ENCODE data around the gene CCDC18. TPM values are rescaled to one million over a fixed set of nuclear protein-coding genes. Genes with fewer than 3 reads are reported as not detected.

The CCDC18 gene
- total RNA-seq, 2 donors from 2014 or later = 1.3 to 4.4 TPM

DNA sequence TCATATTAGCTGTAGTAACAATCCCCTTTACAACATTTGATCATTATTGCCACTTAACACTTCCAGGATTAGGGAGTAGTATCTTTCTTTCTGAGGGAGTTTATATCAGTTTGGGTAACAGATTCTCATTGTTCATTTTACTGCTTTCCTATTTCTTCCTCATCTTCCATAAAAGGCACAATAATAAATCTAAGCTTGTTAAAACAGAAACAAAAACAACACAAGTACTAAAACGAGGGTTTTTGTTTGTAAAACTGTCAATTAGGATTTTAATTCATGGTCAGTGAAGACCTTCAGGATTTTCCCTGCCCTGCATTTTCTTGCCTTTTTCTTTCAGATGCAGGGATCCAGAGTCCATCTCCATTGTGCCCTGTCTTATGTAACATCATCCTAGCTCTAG, 29.8 kb upstream of the CCDC18 start:
- intact Hi-C loops (cut with DNase I) = no loop called here
- WGBS, 2 donors = 16% methylated on average over 1 of the region's 1 CpG
- Histone ChIP-seq H3K4me1 (peaks cover 6% of the 10 kb centered on the region), H3K27ac (no peak overlapping the region), H3K36me3 (replicated peaks in 1 of 2; ENCODE audit: insufficient read depth in 1 of 2, low read depth in 2 of 2) (peaks cover 0 to 3% of the 10 kb centered on the region in 2 donors), H3K4me3 (no peak overlapping the region), H3K9me3 (no peaks in the 10 kb centered on the region), H3K27me3 (no peaks in the 10 kb centered on the region)
- ATAC-seq (no peak), DNase-seq (no peak)
- no peak for TF ChIP-seq POLR2A (IDR thresholded peaks at IDR 0.05)
- TF ChIP-seq, protein P1, sequence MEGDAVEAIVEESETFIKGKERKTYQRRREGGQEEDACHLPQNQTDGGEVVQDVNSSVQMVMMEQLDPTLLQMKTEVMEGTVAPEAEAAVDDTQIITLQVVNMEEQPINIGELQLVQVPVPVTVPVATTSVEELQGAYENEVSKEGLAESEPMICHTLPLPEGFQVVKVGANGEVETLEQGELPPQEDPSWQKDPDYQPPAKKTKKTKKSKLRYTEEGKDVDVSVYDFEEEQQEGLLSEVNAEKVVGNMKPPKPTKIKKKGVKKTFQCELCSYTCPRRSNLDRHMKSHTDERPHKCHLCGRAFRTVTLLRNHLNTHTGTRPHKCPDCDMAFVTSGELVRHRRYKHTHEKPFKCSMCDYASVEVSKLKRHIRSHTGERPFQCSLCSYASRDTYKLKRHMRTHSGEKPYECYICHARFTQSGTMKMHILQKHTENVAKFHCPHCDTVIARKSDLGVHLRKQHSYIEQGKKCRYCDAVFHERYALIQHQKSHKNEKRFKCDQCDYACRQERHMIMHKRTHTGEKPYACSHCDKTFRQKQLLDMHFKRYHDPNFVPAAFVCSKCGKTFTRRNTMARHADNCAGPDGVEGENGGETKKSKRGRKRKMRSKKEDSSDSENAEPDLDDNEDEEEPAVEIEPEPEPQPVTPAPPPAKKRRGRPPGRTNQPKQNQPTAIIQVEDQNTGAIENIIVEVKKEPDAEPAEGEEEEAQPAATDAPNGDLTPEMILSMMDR (IDR thresholded peaks at IDR 0.05) = no peak

DNA sequence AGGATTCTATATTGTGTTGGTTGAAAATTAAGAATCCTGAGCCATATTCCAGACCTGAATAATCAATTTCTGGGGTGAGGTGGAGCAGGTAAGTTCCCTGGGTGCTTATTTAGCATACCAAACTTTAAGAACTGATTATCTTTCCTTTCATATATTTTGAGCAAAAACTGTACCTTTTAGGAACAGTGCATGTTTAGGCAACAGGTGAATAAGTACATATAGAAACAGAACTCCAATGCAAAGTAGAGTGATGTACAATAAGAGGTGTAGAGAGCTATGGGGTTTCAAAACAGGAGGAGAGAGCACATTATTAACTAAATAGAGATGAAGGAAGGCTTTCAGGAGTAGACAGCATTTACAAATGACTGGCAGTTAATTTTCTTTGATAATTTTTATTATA, 29.1 kb upstream of the CCDC18 start:
- ATAC-seq = no peak
- TF ChIP-seq POLR2A (IDR thresholded peaks at IDR 0.05) = no peak
- TF ChIP-seq, protein P1 (IDR thresholded peaks at IDR 0.05) = no peak
- Histone ChIP-seq H3K4me3 (no peak overlapping the region), H3K4me1 (peaks cover 6% of the 10 kb centered on the region), H3K9me3 (no peaks in the 10 kb centered on the region), H3K27ac (no peak overlapping the region), H3K36me3 (replicated peaks in 1 of 2; ENCODE audit: insufficient read depth in 1 of 2, low read depth in 2 of 2) (peaks cover 0 to 6% of the 10 kb centered on the region in 2 donors), H3K27me3 (no peaks in the 10 kb centered on the region)
- intact Hi-C loops (cut with DNase I) = no loop called here
- no peak for DNase-seq

DNA sequence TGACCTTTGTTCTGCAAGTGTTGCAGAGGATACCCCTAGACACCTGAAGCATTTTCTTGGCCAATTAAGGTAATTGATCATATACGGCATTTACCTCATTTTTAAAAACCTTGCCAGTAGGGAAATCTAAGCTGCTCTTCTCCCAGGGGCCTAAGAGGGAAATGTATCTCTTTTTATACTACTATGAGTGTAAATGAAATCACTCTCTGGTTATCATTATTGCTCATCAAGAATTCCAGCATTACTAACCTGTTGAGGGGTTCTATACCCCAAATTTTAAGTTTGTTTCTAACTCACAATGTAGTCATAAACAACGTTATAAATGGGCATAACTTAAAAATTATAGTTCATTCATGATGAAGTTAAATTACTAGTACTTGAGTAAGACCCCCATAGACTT, 27.7 kb upstream of the CCDC18 start:
- no peak for DNase-seq
- H3K27ac ChIP-seq = no peak overlapping the region
- intact Hi-C loops (cut with DNase I) = no loop called here
- no peaks in the 10 kb centered on the region for H3K27me3 ChIP-seq
- H3K4me3 ChIP-seq = no peak overlapping the region
- WGBS, 2 donors = 88 to 91% methylated on average over 2 of the region's 2 CpGs
- no peak for ATAC-seq
- peaks cover 3% of the 10 kb centered on the region for H3K4me1 ChIP-seq
- peaks cover 0 to 6% of the 10 kb centered on the region in 2 donors for H3K36me3 ChIP-seq (replicated peaks in 1 of 2; ENCODE audit: insufficient read depth in 1 of 2, low read depth in 2 of 2)
- no peak for TF ChIP-seq POLR2A (IDR thresholded peaks at IDR 0.05)
- TF ChIP-seq, protein P1 (IDR thresholded peaks at IDR 0.05) = no peak
- H3K9me3 ChIP-seq = no peaks in the 10 kb centered on the region

DNA sequence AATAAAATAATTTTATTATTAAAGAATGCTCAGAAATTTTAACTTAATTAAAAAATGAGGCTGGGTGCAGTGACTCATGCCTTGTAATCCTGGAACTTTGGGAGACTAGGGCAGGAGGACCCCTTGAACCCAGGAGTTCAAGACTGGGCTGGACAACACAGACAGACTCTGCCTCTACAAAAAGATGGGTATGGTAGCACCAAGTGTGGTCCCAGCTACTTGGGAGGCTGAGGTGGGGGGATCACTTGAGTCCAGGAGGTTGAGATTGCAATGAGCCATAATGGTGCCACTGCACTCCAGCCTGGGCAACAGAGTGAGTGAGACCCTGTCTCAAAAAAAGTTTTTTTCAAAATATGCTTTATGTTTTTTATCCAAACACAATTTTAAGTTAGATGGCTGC, 25.6 kb upstream of the CCDC18 start:
- H3K4me1 ChIP-seq = no peaks in the 10 kb centered on the region
- H3K4me3 ChIP-seq = no peak overlapping the region
- TF ChIP-seq POLR2A (IDR thresholded peaks at IDR 0.05) = no peak
- TF ChIP-seq, protein P1 (IDR thresholded peaks at IDR 0.05) = no peak
- H3K36me3 ChIP-seq (replicated peaks in 1 of 2; ENCODE audit: insufficient read depth in 1 of 2, low read depth in 2 of 2) = peaks cover 0 to 12% of the 10 kb centered on the region in 2 donors
- H3K27me3 ChIP-seq = no peaks in the 10 kb centered on the region
- DNase-seq (no peak), ATAC-seq (no peak)
- intact Hi-C loops (cut with DNase I) = no loop called here
- no peak overlapping the region for H3K27ac ChIP-seq
- no peaks in the 10 kb centered on the region for H3K9me3 ChIP-seq

DNA sequence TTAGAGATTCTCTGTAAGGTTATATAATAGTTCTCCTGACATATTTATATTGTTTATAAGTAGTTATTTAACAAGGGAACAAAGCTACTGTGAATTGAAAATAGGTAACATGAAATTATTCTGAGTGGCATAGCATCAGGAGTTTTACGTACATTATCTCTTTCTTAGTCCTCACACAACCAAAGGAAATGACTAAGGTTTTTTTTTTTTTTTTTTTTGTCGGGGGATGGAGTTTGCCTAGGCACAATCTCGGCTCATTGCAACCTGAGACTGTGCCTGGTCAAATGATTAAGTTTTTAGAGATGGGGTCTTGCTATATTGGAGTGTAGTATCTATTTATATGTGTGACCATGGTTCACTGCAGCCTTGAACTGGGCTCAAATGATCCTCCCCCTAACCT, 25.2 kb upstream of the CCDC18 start:
- no peaks in the 10 kb centered on the region for H3K4me1 ChIP-seq
- 57 to 87% methylated on average over 3 of the region's 3 CpGs for WGBS, 2 donors
- DNase-seq (no peak), ATAC-seq (no peak)
- TF ChIP-seq, protein P1 (IDR thresholded peaks at IDR 0.05) = no peak
- no peak for TF ChIP-seq POLR2A (IDR thresholded peaks at IDR 0.05)
- H3K27ac ChIP-seq = no peak overlapping the region
- intact Hi-C loops (cut with DNase I) = no loop called here
- H3K9me3 ChIP-seq = no peaks in the 10 kb centered on the region
- peaks cover 0 to 12% of the 10 kb centered on the region in 2 donors for H3K36me3 ChIP-seq (replicated peaks in 1 of 2; ENCODE audit: insufficient read depth in 1 of 2, low read depth in 2 of 2)
- H3K4me3 ChIP-seq = no peak overlapping the region
- H3K27me3 ChIP-seq = no peaks in the 10 kb centered on the region

Data from body of pancreas (tissue), 4 donors.